T follicular helper cell (primary cell): ENCODE results near the gene PLPPR1.
"Not testable (repeated sequence)": the region's sequence is repeated elsewhere in the genome, so short reads cannot be mapped to it uniquely, and the experiment has no call there.

Experiments used
- DNase-seq: peaks from one replicate; pipeline ENCODE4 v3.0.0-alpha.2; 2020; ENCODE audit warnings: low read depth
- total RNA-seq, 2 experiments: gene quantifications; one replicate each; lab custom pipeline; 2026; lab: John Stamatoyannopoulos, UW

PLPPR1 gene
- 0 reads per million in 2 experiments for total RNA-seq

GRCh38 chr9:101028346-101029314, at the start of gene PLPPR1:
TSS of gene PLPPR1 (plus strand) at chr9:101028727.
- DNase-seq = no peak

- no peak for DNase-seq
Measured at GRCh38 chr9:100989731-100990130, 38.8 kb upstream of the PLPPR1 start.

GRCh38 chr9:100990605-100991381, 37.7 kb upstream of the PLPPR1 start:
- no peak for DNase-seq

GRCh38 chr9:100992632-100993031, 35.9 kb upstream of the PLPPR1 start:
- no peak for DNase-seq

- no peak for DNase-seq
Measured at GRCh38 chr9:100999906-101000544, 28.5 kb upstream of the PLPPR1 start.

- no peak for DNase-seq
Measured at GRCh38 chr9:101005246-101005645, 23.3 kb upstream of the PLPPR1 start.

- no peak for DNase-seq
Measured at GRCh38 chr9:101014566-101014965, 14.0 kb upstream of the PLPPR1 start.

- DNase-seq = no peak
Measured at GRCh38 chr9:101018467-101018866, 10.1 kb upstream of the PLPPR1 start.

- no peak for DNase-seq
Measured at GRCh38 chr9:101022704-101023103, 5.8 kb upstream of the PLPPR1 start.

GRCh38 chr9:101025940-101026339, 2.6 kb upstream of the PLPPR1 start:
- DNase-seq = no peak

GRCh38 chr9:101026824-101027223, 1.7 kb upstream of the PLPPR1 start:
- no peak for DNase-seq

GRCh38 chr9:101027236-101027635, 1.3 kb upstream of the PLPPR1 start:
- DNase-seq = no peak

- DNase-seq = no peak
Measured at GRCh38 chr9:101027733-101028345, 688 bp upstream of the PLPPR1 start.

GRCh38 chr9:101029315-101030085, 973 bp downstream of the PLPPR1 start:
- DNase-seq = no peak

GRCh38 chr9:101030086-101030391, 1.5 kb downstream of the PLPPR1 start:
- DNase-seq = no peak

- DNase-seq = no peak
Measured at GRCh38 chr9:101032426-101032825, 3.9 kb downstream of the PLPPR1 start.

- no peak for DNase-seq
Measured at GRCh38 chr9:101034222-101034621, 5.7 kb downstream of the PLPPR1 start.

- no peak for DNase-seq
Measured at GRCh38 chr9:101035098-101035497, 6.6 kb downstream of the PLPPR1 start.

GRCh38 chr9:101037430-101037829, 8.9 kb downstream of the PLPPR1 start:
- no peak for DNase-seq

GRCh38 chr9:101038488-101038887, 10.0 kb downstream of the PLPPR1 start:
- DNase-seq = no peak

- DNase-seq = not testable (repeated sequence)
Measured at GRCh38 chr9:101039581-101039980, 11.1 kb downstream of the PLPPR1 start.
